HEK293 (cell line): ENCODE data around the gene GDE1.

Source experiments
- CTCF ChIP-seq: fragments of 450-650 bp; formaldehyde crosslinking; IDR thresholded peaks from 2 replicates; pipeline ENCODE4 v1.5.1; 2016; ENCODE audit warnings: missing biosample characterization, missing genetic modification characterization
- PRDM10 ChIP-seq: fragments of 450-650 bp; formaldehyde crosslinking; IDR thresholded peaks from 2 replicates; pipeline ENCODE4 v1.5.1; 2016; ENCODE audit warnings: missing biosample characterization, missing genetic modification characterization

GRCh38 chr16:19524616-19525384, 2.9 kb upstream of the GDE1 start:
- no peak for TF ChIP-seq CTCF
- TF ChIP-seq PRDM10 (tag by site-specific recombination), result no peak
